GM18867 (cell line): ENCODE data around the gene CCT7.
"Not testable (repeated sequence)": the region's sequence is repeated elsewhere in the genome, so short reads cannot be mapped to it uniquely, and the experiment has no call there.

ENCODE experiments used
- ATAC-seq: cut with Tn5 transposase; IDR thresholded peaks from one replicate; pipeline ENCODE4 v1.9.1; 2021; ENCODE audit warnings: mild to moderate bottlenecking, moderate library complexity; ENCODE audit not compliant: unreplicated experiment

Gene CCT7

DNA sequence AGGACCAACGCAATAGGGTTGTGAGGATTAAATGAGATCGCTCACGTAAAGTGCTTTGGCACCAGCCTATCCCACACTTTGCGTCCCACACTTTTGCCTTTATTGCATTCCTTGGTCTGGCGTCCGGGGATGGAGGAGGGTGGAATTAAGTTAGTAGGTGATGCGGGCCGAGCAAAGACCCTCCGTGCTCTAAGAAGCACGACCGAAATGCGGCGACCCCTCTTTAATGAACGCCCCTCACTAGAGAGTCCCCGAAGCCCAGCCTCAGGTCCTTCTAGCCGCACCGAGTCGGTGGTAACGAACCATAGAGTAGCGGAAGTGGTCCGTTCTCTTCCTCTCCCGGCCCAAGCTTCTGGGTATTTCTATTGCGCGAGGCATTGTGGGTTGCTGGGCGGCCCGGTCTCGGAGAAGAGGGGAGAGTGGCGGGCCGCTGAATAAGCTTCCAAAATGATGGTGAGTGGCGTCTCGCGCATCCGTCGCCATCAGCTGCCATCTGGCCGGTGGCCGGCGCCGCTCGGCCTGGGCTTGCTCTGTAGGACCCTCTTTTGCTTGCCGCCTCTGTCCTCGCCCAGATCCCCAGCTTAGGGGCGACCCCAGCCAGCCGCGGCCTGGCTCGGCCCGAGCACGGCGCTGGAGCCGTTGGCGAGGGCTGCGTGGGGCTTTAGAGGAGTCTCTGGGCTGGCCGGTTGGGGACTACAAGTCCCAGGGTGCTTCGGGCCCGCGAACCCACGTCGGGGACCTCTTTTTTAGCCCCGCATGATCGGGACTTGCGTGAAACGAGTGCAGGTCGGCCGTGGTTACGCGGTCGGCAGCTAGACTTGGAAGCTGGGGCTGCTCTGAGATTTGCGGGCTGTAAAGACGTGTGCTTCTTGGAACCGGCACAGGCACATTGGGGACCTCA, at the start of gene CCT7:
CCT7 (plus strand) TSS at position 377 of the 901 bp plus-strand sequence; CDS start at position 448, 71 bp downstream.
- peak; percentile 63 for ATAC-seq

GRCh38 chr2:73185965-73186364, 48.1 kb upstream of the CCT7 start:
- ATAC-seq: no peak

DNA sequence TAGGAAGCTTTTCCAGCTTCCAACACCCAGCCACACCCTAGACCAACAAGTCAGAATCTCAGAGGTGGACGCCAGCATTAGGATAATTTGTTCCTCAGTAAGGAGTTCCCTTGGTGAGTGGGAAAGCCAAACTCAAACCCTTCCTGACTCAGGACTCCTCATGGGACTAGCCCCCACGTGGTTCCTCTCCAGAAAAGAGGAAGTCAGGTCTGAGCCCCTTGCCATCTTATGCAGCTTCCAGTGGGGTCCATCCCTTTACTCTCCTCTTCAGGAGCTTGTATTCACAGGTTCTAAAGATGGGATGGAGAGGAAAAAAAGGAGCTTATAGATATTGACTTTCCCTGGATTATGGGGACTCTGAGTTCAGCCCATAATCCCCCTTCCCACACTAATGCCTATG, 46.6 kb upstream of the CCT7 start:
- ATAC-seq: no peak

- ATAC-seq: no peak
Measured at GRCh38 chr2:73197579-73197978, 36.5 kb upstream of the CCT7 start.

DNA sequence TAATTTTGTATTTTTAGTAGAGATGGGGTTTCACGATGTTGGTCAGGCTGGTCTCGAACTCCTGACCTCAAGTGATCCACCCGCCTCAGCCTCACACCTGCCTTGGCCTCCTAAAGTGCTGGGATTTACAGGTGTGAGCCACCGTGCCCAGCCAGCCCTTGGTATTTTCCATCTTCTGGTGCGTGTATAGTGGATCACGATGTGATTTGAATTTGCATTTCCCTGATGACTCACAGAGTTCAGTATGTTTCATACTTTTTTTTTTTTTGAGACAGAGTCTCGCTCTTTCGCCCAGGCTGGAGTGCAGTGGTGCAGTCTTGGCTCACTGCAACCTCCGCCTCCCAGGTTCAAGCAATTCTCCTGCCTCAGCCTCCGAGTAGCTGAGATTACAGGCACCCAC, 33.8 kb upstream of the CCT7 start:
- ATAC-seq: not testable (repeated sequence)

- ATAC-seq: no peak
Measured at GRCh38 chr2:73202156-73203054, 31.7 kb upstream of the CCT7 start, which contains the start of gene NOTO. TSS of gene NOTO (plus strand) at chr2:73202574. CDS start at chr2:73202667, 93 bp downstream.

DNA sequence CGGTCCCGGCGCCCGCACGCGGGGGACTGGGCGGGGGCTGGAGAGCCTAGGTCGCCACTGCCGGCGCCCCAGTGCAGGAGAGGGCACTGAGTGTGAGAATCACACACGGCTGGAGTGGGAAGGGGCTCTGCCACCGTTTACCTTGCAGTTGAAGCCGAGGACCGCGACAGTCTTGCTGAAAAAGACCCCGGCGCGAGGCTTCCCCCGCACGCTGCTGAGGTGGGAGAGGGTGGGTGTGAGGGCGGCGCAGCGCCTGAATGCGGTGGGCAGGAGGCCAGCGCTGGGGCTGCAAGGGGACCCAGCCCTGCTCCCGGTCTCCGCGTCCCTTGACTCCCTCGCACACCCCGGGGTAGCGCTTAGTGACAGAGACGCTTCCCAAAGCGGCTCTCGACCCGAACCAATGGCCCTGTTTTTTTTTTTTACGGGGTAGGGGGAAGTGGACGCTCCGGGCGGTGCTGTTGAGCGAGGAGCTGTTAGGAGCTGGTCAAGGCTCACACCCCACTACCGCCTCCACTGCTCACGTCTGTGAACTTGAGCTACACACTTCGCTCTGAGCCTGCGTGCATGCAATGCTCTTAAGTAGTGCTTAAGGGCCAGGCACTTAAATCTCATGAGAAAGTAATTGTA, 30.9 kb upstream of the CCT7 start:
- ATAC-seq: no peak

GRCh38 chr2:73205611-73206010, 28.5 kb upstream of the CCT7 start:
- ATAC-seq: no peak

DNA sequence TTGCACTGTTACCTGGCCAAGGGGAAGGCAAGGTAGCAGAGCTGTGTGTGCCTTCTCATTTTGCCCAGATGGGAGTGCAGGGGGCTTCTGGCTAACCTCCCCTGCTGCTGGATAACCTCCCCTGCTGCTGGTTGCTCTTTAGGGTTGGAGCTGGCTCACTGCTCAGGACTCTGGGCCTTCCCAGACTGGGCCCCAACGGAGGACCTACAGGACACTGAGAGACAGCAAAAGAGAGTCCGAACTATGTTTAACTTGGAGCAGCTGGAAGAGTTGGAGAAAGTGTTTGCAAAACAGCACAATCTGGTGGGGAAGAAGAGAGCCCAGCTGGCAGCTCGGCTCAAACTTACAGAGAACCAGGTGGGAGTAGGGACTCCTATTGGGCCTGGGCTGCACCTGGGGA, 25.9 kb upstream of the CCT7 start:
- no peak for ATAC-seq

DNA sequence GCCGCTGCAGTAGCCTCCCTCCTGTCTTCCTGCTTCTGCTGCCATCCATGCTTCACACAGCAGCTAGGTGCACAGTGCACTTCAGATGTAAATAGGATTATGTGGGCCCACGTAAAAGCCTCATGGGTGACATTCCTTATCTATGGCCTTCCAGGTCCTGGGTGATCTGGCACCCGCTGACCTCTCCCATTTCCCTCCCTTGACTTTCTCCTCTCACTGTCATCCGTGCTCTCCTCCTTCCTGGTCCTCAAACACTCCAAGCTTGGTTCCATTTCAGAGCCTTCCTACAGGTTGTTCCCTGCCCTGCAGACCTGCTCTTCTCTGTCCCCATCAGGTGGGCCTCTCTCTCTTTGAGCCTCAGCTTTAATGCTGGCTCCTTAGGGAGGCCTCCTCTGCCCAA, 24.1 kb upstream of the CCT7 start:
- no peak for ATAC-seq

DNA sequence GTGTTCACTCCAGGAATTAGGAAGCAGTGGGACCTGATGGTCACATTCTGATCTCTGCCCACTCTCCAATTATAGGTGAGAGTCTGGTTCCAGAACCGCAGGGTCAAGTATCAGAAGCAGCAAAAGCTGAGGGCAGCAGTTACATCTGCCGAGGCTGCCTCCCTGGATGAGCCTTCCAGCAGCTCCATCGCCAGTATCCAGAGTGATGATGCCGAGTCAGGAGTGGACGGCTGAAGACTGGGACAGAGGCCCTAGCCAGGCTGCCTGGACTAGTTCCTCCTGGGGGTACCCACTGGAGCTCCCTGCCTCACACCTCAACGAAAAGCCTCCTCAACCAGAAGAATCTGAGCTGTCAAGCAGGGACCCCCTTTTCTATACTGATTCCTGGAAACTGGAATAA, 23.4 kb upstream of the CCT7 start:
- no peak for ATAC-seq

- no peak for ATAC-seq
Measured at GRCh38 chr2:73212098-73212447, 22.0 kb upstream of the CCT7 start.

GRCh38 chr2:73212448-73213176, 21.5 kb upstream of the CCT7 start:
- ATAC-seq: peak; percentile 75

GRCh38 chr2:73214120-73215035, 19.7 kb upstream of the CCT7 start, which contains the start of gene SMYD5:
TSS of gene SMYD5 (plus strand) at chr2:73214245. CDS start at chr2:73214267, 22 bp downstream.
- ATAC-seq: peak; percentile 92

DNA sequence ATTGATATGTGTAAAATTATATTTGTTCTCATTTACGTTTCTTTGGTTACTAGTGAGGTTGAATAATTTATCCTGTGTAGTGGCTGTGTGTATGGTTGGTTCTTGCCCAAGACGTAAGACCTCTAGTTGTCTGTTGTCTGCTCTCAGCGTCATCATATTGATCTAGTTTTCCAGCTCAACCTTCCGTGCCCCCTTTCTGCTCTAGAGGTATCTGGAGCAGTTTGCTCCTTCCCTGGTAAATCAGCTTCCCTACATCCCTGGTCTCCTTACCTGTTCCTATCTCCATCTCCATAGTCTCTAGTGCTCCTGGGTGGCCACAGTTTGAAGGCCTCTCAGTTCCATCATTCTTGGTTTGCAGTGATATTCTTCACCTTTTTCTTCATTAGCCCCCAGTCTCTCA, 18.9 kb upstream of the CCT7 start:
- ATAC-seq: no peak

DNA sequence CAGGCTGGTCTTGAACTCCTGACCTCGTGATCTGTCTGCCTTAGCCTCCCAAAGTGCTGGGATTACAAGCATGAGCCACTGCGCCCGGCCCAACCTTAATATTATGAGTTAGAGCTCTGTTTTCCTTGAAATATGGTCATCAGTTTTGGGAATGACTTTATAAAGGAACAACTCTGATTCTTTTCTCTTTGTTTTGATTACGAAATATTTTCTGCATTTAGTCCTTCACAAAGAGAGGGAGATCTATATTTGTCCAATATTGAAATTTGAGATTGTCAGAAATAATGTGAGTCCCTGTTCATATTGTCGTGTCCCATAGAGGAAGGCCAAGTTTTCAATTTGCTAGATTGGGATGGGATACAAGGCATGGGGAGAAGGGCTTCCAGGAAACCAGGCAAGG, 16.9 kb upstream of the CCT7 start:
- no peak for ATAC-seq

DNA sequence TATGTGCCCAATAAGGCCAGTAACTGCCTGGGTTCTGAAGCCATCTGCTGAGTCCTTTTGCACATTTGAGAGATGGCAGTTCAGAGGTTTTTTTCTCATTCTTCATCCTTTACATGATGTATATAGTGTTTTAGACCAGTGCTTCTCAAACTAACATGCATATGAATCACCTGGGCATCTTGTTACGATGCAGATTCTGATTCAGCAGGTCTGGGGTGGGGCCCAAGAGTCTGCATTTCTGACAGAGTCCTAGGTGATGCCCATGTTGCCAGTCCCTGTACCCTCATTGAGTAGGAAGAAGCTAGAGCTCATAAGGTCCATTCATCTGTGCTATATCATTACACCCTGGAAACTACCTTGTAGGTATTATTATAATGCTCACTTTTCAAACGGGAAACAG, 16.3 kb upstream of the CCT7 start:
- ATAC-seq: no peak

DNA sequence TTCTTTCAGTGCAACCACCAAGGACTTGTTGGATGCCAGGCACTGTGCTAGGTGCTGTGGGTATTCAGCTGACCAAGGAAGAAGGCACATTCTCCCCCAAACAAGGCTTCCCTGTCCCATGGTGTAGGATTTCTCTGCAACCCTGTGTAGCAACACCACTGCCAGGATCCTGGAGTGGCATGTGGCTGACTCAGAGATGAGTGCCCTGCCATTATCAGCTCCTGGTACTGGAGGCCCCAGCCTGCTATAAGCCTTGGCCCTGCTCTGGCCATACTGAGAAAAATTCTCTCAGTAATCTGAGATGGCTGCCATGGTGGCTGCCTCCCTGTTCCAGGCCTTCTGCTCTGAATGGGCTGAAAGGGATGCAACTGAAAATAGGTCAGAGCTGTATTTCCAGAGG, 15.8 kb upstream of the CCT7 start:
- no peak for ATAC-seq

DNA sequence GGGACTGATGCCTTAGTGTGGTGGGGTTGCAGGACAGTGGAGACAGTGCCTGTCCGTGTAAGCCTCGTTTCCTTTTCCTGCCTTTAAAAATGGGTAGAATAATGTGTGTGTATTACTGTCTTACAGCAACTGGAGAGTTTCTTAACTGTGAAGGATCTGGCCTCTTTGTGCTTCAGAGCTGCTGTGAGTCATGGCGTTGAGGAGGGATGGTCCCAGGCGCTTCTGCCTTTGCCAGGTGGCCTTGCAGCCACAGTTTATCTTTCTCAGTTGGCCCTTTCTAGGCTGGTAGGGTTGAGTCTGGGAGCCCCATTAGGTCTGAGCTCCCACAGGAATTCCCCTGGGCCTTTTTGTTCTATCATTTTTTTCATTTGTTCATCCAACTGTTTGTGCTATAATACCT, 10.3 kb upstream of the CCT7 start:
- no peak for ATAC-seq
